Smooth muscle cell (in vitro differentiated cells): Measurements from ENCODE around the gene SAYSD1. TPM values are rescaled to one million over a fixed set of nuclear protein-coding genes. Genes with fewer than 3 reads are reported as not detected.

Experiments used
- DNase-seq: peaks from one replicate; lab custom pipeline; 2025; ENCODE audit not compliant: unreplicated experiment; lab: John Stamatoyannopoulos, UW
- H2AFZ ChIP-seq: fragments of 200-600 bp; sonication (generic); 2 replicates; pipeline ENCODE4 v1.6.0; 2016; ENCODE audit warnings: antibody characterized with exemption, low read depth, mild to moderate bottlenecking
- H3F3A ChIP-seq: fragments of 200-600 bp; sonication (generic); 2 replicates; pipeline ENCODE4 v1.6.0; 2017; ENCODE audit warnings: antibody characterized with exemption, low read depth
- H3K27ac ChIP-seq: fragments of 200-600 bp; sonication (generic); 2 replicates; pipeline ENCODE4 v1.5.1; 2016; ENCODE audit warnings: low read depth, mild to moderate bottlenecking
- H3K27me3 ChIP-seq: fragments of 200-600 bp; sonication (generic); 2 replicates; pipeline ENCODE4 v1.6.1; 2016; ENCODE audit warnings: low read depth, mild to moderate bottlenecking
- H3K36me3 ChIP-seq: fragments of 200-600 bp; sonication (generic); 2 replicates; pipeline ENCODE4 v1.5.1; 2016; ENCODE audit warnings: low read depth
- H3K4me1 ChIP-seq: fragments of 200-600 bp; sonication (generic); 2 replicates; pipeline ENCODE4 v1.5.1; 2016; ENCODE audit warnings: low read depth
- H3K4me2 ChIP-seq: fragments of 200-600 bp; sonication (generic); 2 replicates; pipeline ENCODE4 v1.6.0; 2016; ENCODE audit warnings: mild to moderate bottlenecking
- H3K4me3 ChIP-seq: fragments of 200-600 bp; sonication (generic); 2 replicates; pipeline ENCODE4 v1.5.1; 2016; ENCODE audit warnings: mild to moderate bottlenecking
- H3K79me2 ChIP-seq: fragments of 200-600 bp; sonication (generic); 2 replicates; pipeline ENCODE4 v1.6.0; 2016; ENCODE audit warnings: low read depth, mild to moderate bottlenecking
- H3K9ac ChIP-seq: fragments of 200-600 bp; sonication (generic); 2 replicates; pipeline ENCODE4 v1.6.0; 2016; ENCODE audit warnings: low read depth
- H3K9me3 ChIP-seq: fragments of 200-600 bp; sonication (generic); replicated peaks from 2 replicates; pipeline ENCODE4 v1.5.1; 2016; ENCODE audit warnings: low read depth
- H4K20me1 ChIP-seq: fragments of 200-600 bp; sonication (generic); 2 replicates; pipeline ENCODE4 v1.6.0; 2016; ENCODE audit warnings: low read depth
- WGBS: methylation state at CpG from one replicate; pipeline ENCODE4 v1.1.7; 2016; ENCODE audit warnings: low lambda C conversion rate; 5-methylcytosine and 5-hydroxymethylcytosine counted together
- polyA plus RNA-seq: library from polyadenylated mRNA; unstranded; fragments of >200 nt; fragmentation: Nextera tagmentation; extraction: Ambion mirVana; gene quantifications from 2 replicates; pipeline ENCODE4 v1.2.1, GENCODE V29; 2016
- total RNA-seq: library from RNA; depleted of rRNA; stranded (reverse); fragments of >200 nt; gene quantifications from 2 replicates; pipeline ENCODE4 v1.2.3, GENCODE V29; 2014
- TF ChIP-seq, protein P1 (sequence below): fragments of 200-600 bp; sonication (generic); IDR thresholded peaks from 2 replicates; pipeline ENCODE4 v1.5.1; 2017; ENCODE audit warnings: borderline replicate concordance, mild to moderate bottlenecking, antibody characterized with exemption; ENCODE audit not compliant: insufficient read depth, poor library complexity, severe bottlenecking

SAYSD1 gene
- total and polyA plus RNA-seq, 2 experiments from 2014 or later, result 6.3 to 7.7 TPM

DNA sequence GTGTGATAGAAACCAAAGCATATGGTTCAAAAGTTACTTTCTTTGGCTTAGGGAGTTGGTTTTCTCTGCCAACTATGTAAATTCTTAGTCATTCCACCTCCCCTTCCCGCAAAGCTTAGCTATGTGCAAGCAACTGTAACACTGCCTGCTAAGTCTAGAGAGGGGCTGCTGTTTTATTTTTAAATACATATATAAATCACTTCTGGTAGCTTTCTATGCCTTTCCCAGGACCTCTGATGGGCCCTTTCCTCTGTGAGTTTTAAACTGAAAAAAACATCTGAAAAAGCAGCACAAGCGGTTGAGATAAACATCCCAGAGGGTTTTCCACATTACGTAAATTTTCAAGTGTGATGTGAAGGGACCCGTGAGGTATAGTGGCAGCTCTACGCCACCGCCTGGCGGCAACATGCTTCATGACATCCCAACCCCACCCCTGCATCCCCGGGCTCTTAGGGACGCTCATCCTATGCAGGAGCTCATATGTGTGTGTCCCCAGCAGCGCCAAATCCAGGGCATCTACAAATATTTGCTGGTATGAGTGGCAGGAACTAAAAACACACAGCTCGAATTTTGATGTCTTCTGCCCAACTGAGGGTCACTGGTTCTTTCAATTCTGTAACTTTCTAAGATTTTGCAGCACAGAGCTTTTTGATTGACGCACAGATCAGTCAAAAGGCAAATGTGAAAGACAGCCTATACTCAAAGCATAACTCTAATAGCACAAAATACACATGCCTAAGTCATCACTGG, 12.7 kb downstream of the SAYSD1 start:
- no peaks in the 10 kb centered on the region for H4K20me1 ChIP-seq
- H3F3A ChIP-seq, result no peaks in the 10 kb centered on the region
- H3K36me3 ChIP-seq, result no peaks in the 10 kb centered on the region
- DNase-seq, result no peak
- WGBS, result 32% methylated on average over 12 of the region's 12 CpGs
- H3K4me2 ChIP-seq, result peak overlapping the region; percentile 39
- TF ChIP-seq, protein P1, sequence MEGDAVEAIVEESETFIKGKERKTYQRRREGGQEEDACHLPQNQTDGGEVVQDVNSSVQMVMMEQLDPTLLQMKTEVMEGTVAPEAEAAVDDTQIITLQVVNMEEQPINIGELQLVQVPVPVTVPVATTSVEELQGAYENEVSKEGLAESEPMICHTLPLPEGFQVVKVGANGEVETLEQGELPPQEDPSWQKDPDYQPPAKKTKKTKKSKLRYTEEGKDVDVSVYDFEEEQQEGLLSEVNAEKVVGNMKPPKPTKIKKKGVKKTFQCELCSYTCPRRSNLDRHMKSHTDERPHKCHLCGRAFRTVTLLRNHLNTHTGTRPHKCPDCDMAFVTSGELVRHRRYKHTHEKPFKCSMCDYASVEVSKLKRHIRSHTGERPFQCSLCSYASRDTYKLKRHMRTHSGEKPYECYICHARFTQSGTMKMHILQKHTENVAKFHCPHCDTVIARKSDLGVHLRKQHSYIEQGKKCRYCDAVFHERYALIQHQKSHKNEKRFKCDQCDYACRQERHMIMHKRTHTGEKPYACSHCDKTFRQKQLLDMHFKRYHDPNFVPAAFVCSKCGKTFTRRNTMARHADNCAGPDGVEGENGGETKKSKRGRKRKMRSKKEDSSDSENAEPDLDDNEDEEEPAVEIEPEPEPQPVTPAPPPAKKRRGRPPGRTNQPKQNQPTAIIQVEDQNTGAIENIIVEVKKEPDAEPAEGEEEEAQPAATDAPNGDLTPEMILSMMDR, result peak; percentile 48
- H3K27me3 ChIP-seq, result peaks cover 15% of the 10 kb centered on the region
- no peak overlapping the region for H3K9ac ChIP-seq
- no peak overlapping the region for H3K4me3 ChIP-seq
- no peaks in the 10 kb centered on the region for H3K9me3 ChIP-seq
- H3K27ac ChIP-seq, result no peak overlapping the region
- H3K4me1 ChIP-seq, result no peaks in the 10 kb centered on the region
- H3K79me2 ChIP-seq, result no peaks in the 10 kb centered on the region
- H2AFZ ChIP-seq, result no peak overlapping the region

DNA sequence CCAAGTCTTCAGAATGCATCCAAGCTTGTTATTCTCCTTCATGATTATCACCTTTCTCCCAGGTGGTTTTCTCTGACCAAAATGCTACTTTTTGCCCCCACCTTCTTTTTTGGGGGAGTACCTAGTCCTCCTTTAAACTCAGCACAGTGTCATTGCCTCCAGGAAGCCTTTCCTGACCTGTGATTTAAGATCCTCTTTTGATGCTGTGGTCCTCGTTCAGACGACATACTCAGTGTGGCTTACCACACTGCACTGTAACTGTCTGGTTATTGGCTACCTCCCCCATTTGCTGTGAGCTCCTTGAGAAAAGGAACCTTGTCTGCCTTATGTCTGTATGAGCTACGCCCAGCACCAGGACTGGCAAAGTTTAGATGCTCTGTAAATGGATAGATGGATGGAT, 14.6 kb downstream of the SAYSD1 start:
- no peaks in the 10 kb centered on the region for H3K36me3 ChIP-seq
- H3K4me1 ChIP-seq, result no peaks in the 10 kb centered on the region
- no peak overlapping the region for H2AFZ ChIP-seq
- no peak for DNase-seq
- peaks cover 15% of the 10 kb centered on the region for H3K27me3 ChIP-seq
- H3K4me2 ChIP-seq, result no peak overlapping the region
- 85% methylated on average over 3 of the region's 3 CpGs for WGBS
- TF ChIP-seq, protein P1, result no peak
- no peaks in the 10 kb centered on the region for H3K9me3 ChIP-seq
- H3K9ac ChIP-seq, result no peak overlapping the region
- H3F3A ChIP-seq, result no peaks in the 10 kb centered on the region
- no peak overlapping the region for H3K4me3 ChIP-seq
- no peaks in the 10 kb centered on the region for H3K79me2 ChIP-seq
- H3K27ac ChIP-seq, result no peak overlapping the region
- H4K20me1 ChIP-seq, result no peaks in the 10 kb centered on the region

DNA sequence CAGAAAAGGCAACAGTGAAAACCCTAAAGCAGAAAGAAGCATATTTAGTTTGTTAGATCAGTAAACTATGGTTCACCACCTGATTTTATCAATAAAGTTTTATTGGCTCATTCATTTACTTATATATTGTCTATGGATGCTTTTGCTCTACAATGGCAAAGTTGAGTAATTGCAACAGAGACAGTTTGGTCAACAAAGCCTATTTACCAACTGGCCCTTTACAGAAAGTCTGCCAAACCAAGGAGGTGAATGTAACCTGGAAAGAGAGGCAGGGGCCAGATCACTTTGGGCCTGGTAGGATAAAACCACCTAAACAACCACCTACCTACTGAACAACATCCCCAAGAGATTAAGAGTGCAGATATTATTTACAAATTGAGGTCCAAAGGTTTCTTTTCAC, 19.4 kb downstream of the SAYSD1 start:
- TF ChIP-seq, protein P1, result no peak
- Histone ChIP-seq H3K36me3 (no peaks in the 10 kb centered on the region), H3K9me3 (no peaks in the 10 kb centered on the region), H3K4me3 (no peak overlapping the region), H3K4me1 (no peaks in the 10 kb centered on the region), H3K27me3 (peaks cover 37% of the 10 kb centered on the region), H2AFZ (no peak overlapping the region), H3K4me2 (no peak overlapping the region), H3K9ac (no peak overlapping the region), H3K79me2 (no peaks in the 10 kb centered on the region), H3F3A (no peaks in the 10 kb centered on the region), H4K20me1 (no peaks in the 10 kb centered on the region), H3K27ac (no peak overlapping the region)
- no peak for DNase-seq

DNA sequence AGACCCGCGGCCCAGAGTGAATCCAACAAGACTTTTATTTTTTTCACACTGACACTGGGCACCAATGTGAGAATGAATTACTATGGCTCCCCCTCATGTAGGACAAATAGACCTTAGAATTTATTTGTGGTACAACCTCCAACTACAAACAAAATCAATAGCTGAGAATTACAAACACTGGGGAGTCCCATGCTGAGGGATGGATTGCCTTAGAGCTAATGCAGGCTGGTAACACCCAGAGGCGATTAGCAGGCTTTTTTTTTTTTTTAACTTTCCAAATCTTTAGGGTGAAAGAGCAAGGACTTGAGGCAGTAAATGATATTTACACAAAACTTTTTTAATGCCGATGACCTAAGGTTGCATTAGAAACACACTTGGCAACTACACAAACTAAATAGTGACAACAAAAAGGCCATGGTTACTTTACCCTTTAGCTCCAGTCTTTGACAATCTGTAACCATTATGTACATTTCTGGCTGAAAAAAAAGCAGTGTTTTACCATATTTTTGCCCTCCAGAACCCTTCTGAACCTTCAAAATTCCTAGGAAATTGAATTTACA, 21.8 kb downstream of the SAYSD1 start:
- no peak overlapping the region for H3K9ac ChIP-seq
- H3K27ac ChIP-seq, result no peak overlapping the region
- TF ChIP-seq, protein P1, result no peak
- H4K20me1 ChIP-seq, result no peaks in the 10 kb centered on the region
- H2AFZ ChIP-seq, result no peak overlapping the region
- peaks cover 4% of the 10 kb centered on the region for H3K4me1 ChIP-seq
- peaks cover 24% of the 10 kb centered on the region for H3K27me3 ChIP-seq
- H3F3A ChIP-seq, result no peaks in the 10 kb centered on the region
- no peak overlapping the region for H3K4me2 ChIP-seq
- H3K36me3 ChIP-seq, result no peaks in the 10 kb centered on the region
- WGBS, result 91% methylated on average over 4 of the region's 4 CpGs
- no peak for DNase-seq
- no peaks in the 10 kb centered on the region for H3K79me2 ChIP-seq
- no peaks in the 10 kb centered on the region for H3K9me3 ChIP-seq
- H3K4me3 ChIP-seq, result no peak overlapping the region
